Measurements from ENCODE around the gene DOCK1. TPM values are rescaled to one million over a fixed set of nuclear protein-coding genes. Genes with fewer than 3 reads are reported as not detected.

The DOCK1 gene
- total RNA-seq, 2 donors from 2014 or later, result 64.0 to 65.8 TPM

DNA sequence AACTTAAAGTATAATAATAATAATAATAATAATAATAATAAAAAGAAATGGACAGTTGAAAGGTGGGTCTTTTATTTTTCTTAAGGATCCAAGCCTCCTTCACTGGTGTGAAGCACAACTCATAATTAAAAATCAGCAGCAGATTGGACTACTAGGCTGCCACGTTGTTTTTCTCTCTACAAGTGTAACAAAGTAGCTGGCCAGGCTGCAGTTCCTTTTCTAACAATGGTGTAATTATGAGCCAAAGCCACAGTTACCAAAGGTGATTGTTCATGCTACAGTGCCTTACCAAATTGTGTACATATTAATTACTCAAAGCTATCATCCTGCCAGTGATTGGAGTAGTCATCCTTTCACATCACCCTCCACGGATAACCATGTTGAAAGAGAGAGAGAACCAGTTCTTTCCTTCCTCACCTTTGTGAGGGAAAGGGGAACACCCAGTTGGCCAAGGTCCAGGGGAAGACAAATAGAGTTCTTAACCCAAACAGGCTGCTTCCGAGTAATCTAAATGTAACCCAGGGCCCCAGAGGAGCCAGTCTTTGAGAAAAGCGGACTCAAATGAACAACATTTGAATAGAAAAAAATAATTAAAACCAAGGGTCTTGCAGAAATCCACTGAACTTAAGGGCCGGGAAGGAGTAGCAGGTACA is 557.5 kb downstream of the DOCK1 start:
- ATAC-seq, result peak; percentile 35
- peak in 1 of 2 donors; percentile 53 for DNase-seq
- intact Hi-C loops (cut with DNase I, micrococcal nuclease), result no loop called here

DNA sequence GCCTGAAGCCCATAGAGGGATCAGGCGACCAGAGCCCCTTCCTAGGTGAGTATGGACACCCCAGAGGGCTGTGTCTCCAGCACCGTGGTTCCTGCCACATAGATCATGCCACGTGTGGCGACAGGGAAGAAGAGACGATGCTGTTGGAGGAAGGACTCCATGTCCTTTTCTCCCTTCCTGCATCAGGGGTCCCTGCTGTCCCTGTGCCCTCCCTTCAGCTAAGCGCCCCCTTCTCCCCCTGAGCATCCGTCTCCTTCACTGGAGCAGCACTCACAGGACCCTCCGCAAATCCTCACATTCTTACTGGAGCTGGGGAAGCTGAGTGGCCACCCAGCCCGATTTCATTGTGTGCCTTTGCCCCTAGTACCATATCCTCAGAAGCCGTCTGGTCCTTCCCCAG is 558.3 kb downstream of the DOCK1 start:
- intact Hi-C loops (cut with DNase I, micrococcal nuclease), result no loop called here
- ATAC-seq, result no peak
- no peak for DNase-seq

DNA sequence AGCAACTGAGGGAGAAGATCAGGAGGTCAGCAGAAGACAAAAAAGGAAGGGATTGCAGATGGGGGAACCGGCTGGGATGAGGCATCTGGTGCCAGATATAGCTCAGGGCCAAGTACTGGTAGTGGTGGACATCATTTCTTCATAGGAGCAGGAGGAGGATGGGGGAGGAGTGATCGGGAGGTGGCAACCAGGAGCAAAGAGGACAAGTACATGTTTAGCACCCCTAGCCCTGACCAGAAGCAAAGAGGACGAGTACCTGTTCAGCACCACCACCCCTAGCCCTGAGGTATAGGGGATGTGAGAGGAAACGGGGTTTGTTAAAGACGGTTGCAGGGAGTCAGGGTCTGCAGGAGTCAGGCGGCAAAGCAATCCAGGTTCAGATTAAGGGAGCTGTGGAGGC is 559.3 kb downstream of the DOCK1 start:
- no peak for ATAC-seq
- DNase-seq, result no peak
- intact Hi-C loops (cut with DNase I, micrococcal nuclease), result no loop called here

DNA sequence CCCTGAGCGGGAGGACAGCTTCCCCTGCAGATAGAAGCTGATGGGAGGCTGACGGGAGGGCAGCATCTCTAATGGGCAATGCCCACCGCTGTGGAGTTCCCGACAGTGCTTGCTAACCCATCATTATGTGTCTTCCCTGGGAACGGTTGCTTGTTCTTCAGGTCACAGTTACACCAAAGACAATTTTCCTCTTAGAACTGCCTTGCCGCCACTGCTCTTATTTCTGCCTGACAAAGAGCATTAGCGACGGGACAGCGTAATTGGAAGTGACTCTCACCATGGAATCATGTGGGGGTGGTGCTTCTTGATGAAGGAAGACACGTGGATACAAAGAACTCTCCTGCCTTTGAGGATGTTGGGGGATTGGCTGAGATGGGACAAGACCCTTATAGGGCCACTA is 562.6 kb downstream of the DOCK1 start:
- no peak for ATAC-seq
- intact Hi-C loops (cut with DNase I, micrococcal nuclease), result no loop called here
- no peak for DNase-seq

DNA sequence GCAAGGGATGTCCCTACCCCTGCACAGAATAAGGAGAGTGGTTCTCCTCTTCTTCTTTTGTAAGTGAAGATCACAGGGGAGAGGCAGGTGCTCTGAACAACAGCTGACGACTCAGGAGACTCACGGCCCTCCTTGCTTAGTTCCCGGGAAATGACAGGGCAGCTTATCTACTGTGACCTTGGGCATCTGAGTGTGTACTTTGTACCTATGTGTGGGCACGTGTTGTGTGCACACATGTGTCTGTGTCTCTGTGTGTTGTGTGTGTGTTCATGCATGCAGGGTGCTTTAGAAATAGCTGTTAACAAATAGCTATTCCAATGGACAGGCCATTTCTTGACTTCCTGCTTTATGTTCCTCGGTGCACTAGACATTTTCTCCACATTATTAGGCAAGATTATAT is 563.4 kb downstream of the DOCK1 start:
- intact Hi-C loops (cut with DNase I, micrococcal nuclease), result no loop called here

DNA sequence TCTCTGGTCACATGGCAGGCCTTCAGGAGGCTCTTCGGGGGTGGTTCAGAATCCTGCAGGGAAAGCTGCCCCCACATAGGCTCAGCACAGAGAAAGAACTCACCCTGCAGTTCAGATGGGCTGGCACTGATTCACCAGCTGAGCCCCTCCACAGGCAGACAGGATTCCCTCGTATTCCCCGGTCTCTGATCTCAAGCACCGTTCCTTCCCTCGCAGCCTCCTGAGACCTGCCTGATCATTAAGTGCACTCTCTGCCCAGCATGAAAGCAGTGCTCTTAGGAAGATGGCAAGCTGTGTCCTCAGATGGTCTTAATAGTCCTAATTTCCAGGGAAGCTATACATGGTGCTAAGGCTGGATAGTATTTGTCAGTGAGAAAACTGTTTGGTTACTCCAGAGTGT is 565.7 kb downstream of the DOCK1 start:
- intact Hi-C loops (cut with DNase I, micrococcal nuclease), result no loop called here
- ATAC-seq (no peak), DNase-seq (no peak)

More for the DNA sequence above, 563.4 kb downstream of the DOCK1 start:
- DNase-seq, result no peak
- no peak for ATAC-seq

DNA sequence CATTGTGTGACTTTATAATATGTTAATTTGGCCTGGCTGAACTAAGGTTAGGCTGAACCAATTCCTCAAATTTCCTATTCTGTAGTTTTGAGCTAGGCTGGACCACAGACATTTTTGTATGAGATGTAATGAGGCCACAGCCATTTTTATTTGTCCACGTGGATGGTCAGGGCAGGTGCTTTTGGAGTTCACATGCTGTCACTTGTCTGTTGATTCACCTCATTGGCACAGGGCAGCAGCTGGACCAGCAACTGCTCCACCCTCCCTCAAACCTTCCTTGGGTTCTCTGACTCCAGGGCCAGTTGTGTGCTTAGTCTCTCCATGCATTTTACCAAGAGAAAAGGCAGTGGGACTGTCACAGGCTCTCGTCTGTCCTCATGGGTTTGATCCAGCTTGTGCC is 567.7 kb downstream of the DOCK1 start:
- DNase-seq (no peak), ATAC-seq (no peak)
- intact Hi-C loops (cut with DNase I, micrococcal nuclease), result no loop called here

DNA sequence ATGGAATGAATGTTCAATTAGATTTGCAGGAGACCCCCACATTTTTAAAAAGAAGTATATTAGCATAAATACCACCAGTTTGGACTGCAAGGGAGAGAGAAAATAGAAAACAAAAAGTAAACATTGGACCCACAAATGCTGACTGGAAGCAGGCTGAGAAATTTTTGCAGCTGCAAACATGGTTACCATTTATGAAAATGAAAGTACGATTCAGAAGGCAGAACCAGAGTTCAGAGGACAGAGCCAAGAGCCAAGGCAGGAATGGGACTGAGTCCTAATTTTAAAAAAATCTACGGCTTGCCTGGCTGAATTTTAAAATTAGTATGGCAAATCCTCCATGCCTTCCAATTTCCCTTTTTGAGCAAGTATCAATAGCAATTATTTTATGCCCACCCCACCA is 569.3 kb downstream of the DOCK1 start:
- DNase-seq, result no peak
- intact Hi-C loops (cut with DNase I, micrococcal nuclease), result no loop called here
- ATAC-seq, result no peak

DNA sequence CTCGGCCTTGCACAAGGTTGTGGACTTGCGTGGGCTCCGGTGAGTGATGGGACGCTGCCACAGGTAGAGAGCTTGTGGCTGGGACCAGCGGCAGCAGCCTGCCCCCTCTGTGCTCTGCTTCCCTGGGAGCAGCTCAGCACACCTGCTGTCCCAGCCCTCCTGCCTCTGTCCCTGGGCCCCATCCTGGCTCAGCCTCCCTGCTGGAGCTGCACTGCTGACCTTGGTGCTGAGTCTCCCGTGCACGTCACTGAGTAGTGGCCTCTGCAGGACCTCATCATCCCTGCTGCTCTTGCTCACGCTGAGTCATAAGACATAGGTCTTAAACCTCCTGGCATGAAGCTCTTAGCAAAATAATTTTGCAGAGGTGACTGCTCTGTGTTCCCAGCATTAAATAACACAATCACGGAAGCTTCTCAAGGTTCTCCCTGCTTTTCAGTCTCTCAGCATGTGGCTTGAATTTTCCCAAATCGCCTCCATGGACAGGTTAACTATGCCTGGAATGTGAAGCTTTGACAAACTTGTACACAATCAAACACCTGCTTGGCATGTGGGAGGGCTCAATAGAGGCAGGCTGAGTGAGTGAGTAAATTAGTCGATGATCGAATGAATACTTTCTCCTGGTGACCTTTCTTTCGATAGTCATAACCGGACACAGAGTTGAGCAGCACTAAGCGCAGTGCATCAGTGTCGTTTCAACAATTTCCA is 580.1 kb downstream of the DOCK1 start:
- ATAC-seq (no peak), DNase-seq (no peak)
- intact Hi-C loops (cut with DNase I, micrococcal nuclease), result no loop called here

DNA sequence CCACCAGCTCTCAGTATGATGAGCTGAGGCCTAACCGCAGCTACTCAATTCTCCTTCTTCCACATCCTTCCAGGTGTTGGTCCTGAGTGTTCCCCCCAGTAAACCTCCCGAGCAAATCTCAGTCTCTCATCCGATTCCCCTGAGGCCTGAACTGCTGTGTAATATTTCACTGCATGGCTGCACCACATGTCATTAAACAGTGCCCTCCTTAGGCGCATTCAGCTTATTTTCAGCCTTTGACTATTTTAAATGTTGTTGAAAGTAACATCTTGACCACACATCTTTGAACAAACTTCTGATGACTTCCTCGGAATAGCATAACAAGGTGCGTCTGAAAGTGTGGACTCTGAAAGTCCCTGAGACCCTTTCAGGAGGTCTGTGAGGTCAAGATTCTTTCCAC is 581.1 kb downstream of the DOCK1 start:
- intact Hi-C loops (cut with DNase I, micrococcal nuclease), result no loop called here
- DNase-seq (no peak), ATAC-seq (no peak)

DNA sequence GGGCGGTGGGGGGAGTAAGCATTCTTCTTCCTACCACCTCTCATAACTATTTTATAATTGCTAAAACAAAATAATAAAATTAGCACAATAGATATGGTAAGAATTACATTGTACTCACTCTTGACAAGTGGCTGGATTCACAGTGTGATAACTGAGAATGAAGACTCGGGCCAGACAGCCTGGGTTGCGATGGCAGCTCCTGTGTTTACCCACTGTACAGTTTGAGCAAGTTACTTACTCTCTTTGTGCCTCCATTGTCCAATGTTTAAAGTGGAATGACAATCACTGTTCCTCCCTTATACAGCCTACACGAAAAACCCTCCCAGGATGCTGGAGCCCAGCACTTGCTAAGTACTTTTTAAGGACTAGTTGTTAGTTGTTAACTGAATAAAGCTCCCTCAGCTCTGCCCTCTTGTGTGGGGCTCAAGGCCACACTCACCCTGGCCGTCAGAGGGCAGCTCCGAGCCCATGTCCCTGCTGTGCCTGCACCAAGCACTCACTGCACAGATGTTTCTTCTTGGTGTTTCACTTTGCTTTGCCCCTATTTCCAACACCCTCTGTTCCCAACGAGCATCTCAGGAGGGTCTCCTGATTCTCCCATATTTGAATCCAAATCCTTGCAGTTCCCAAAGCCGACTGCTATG is 587.5 kb downstream of the DOCK1 start:
- ATAC-seq, result no peak

DNA sequence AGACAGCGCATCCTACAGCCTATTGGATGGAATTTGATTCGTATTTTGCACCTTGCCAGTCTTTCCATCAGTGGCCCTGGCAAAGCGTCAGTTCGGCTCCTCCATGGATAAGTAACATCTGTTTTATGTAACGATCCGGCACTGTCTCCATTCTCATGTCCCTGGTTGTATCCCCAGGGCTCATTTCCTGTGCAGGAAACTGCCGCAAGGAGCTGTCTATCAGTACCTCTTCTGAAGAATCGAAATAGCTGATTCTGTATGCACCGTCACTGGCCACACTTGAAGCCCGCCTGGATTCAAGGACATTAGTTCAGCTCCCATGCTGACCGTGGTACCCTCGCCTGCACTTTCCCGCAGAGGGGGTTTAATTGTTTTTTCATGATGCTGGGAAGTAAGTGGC is 590.8 kb downstream of the DOCK1 start:
- ATAC-seq, result no peak
- DNase-seq, result no peak
- intact Hi-C loops (cut with DNase I, micrococcal nuclease), result no loop called here

More for the DNA sequence above, 587.5 kb downstream of the DOCK1 start:
- intact Hi-C loops (cut with DNase I, micrococcal nuclease), result no loop called here
- no peak for DNase-seq

DNA sequence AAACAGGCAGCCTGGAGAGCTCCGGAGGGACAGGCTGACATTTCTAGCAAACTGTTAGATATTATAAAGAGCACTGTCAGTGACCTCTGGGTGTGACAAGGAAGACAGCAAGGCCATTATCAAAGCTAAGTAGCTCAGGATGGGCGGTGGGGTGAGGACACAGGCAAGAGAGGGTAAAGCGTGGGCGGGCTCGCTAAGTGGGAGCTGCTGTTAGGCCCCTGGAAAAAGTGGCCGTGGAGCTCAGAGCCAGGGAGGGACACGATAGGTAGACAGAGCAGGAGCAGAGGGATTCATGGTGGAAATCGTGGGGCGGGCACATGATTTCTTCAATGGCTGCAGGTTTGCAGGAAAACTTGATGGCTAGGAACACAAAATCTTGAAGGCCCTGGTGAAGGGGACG is 592.5 kb downstream of the DOCK1 start:
- DNase-seq, result no peak
- ATAC-seq, result no peak
- intact Hi-C loops (cut with DNase I, micrococcal nuclease), result no loop called here

DNA sequence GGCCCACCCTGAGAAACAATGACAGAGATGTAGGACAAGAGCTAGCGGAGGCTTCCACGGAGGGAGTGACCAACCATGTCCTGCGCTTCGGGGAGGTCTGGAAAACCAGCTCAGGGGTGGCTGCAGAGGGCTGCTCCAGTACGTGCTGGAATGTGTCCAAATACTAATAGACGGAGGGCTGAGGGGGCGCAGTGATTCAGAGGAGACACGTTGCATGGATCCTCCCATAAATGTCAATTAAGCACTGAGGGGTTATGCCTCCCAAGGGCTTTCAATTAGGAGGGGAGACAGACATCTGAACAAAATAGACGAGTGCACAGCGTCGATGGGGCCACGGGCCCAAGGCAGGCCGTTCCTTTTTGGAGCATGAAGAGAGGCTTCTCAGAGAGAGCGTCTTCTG is 592.9 kb downstream of the DOCK1 start:
- intact Hi-C loops (cut with DNase I, micrococcal nuclease), result no loop called here
- ATAC-seq, result no peak
- DNase-seq, result no peak

DNA sequence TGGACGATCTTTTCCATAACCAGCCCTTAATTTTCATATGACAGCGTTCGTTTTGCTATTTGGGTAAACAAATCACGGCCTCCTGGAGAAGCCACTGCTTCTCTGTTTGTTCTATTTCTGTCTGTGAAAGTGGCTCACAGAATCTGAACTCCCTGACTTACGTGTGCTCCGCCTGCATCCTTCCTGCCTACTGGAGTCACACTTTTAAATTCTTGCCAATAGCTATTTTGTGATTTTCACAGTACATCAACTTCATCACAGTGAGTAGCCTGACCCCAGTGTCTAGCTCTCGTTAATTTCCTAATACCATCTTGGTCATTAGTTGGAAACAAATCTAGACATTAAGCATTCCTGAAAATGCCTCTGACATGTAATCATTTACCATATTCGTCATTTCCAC is 594.9 kb downstream of the DOCK1 start:
- DNase-seq (no peak), ATAC-seq (no peak)
- intact Hi-C loops (cut with DNase I, micrococcal nuclease), result no loop called here

Other genes with a start within 250 kb of the DOCK1 start
- gene C10orf90, start 234.7 kb upstream of the DOCK1 start, total RNA-seq, result under 1 TPM in 1 of 2 donors, not detected in 1; 0.18 TPM